ENCODE measurements around the gene TBC1D14. TPM values are rescaled to one million over a fixed set of nuclear protein-coding genes. Genes with fewer than 3 reads are reported as not detected.
"Not testable (repeated sequence)": the region's sequence is repeated elsewhere in the genome, so short reads cannot be mapped to it uniquely, and the experiment has no call there.

Gene TBC1D14
- total RNA-seq, 2 experiments from 2014 or later: 38.4 to 39.3 TPM

- no peak for DNase-seq
These were observed 21.8 kb upstream of the TBC1D14 start for GRCh38 chr4:6887591-6888371.

GRCh38 chr4:6888506-6889071 is 21.0 kb upstream of the TBC1D14 start:
- Mint-ChIP-seq H3K4me3 (no peak overlapping the region), H3K27me3 (no peaks in the 10 kb centered on the region), H3K9me3 (peaks cover 10% of the 10 kb centered on the region), H3K36me3 (peaks cover 4% of the 10 kb centered on the region), H3K4me1 (peaks cover 15% of the 10 kb centered on the region), H3K27ac (no peak overlapping the region)
- DNase-seq: no peak

More at GRCh38 chr4:6887591-6888371, 21.8 kb upstream of the TBC1D14 start:
- Mint-ChIP-seq H3K27me3 (no peaks in the 10 kb centered on the region), H3K36me3 (peaks cover 4% of the 10 kb centered on the region), H3K27ac (no peak overlapping the region), H3K4me1 (peaks cover 13% of the 10 kb centered on the region), H3K9me3 (peaks cover 10% of the 10 kb centered on the region), H3K4me3 (no peak overlapping the region)

- DNase-seq: no peak
- Mint-ChIP-seq H3K4me3 (no peak overlapping the region), H3K27ac (no peak overlapping the region), H3K4me1 (peaks cover 15% of the 10 kb centered on the region), H3K9me3 (peaks cover 10% of the 10 kb centered on the region), H3K36me3 (peaks cover 4% of the 10 kb centered on the region), H3K27me3 (no peaks in the 10 kb centered on the region)
These were observed 20.4 kb upstream of the TBC1D14 start for GRCh38 chr4:6889101-6889735.

GRCh38 chr4:6889736-6890324 is 19.8 kb upstream of the TBC1D14 start:
- Mint-ChIP-seq H3K4me1 (peaks cover 16% of the 10 kb centered on the region), H3K36me3 (peaks cover 4% of the 10 kb centered on the region), H3K4me3 (no peak overlapping the region), H3K27me3 (no peaks in the 10 kb centered on the region), H3K27ac (no peak overlapping the region), H3K9me3 (peaks cover 10% of the 10 kb centered on the region)
- DNase-seq: no peak

GRCh38 chr4:6890358-6890757 is 19.3 kb upstream of the TBC1D14 start:
- Mint-ChIP-seq H3K36me3 (peaks cover 4% of the 10 kb centered on the region), H3K4me3 (no peak overlapping the region), H3K27me3 (no peaks in the 10 kb centered on the region), H3K4me1 (peaks cover 21% of the 10 kb centered on the region), H3K27ac (no peak overlapping the region), H3K9me3 (peaks cover 10% of the 10 kb centered on the region)
- no peak for DNase-seq

- not testable (repeated sequence) for H3K9me3 Mint-ChIP-seq, H3K27me3 Mint-ChIP-seq, H3K36me3 Mint-ChIP-seq, H3K4me3 Mint-ChIP-seq, DNase-seq, H3K27ac Mint-ChIP-seq
- peaks cover 21% of the 10 kb centered on the region for H3K4me1 Mint-ChIP-seq
These were observed 18.7 kb upstream of the TBC1D14 start for GRCh38 chr4:6890971-6891370.

- Mint-ChIP-seq H3K36me3 (peaks cover 4% of the 10 kb centered on the region), H3K4me3 (no peak overlapping the region), H3K9me3 (peaks cover 10% of the 10 kb centered on the region), H3K27me3 (no peaks in the 10 kb centered on the region), H3K27ac (peak overlapping the region; percentile 23), H3K4me1 (peaks cover 21% of the 10 kb centered on the region)
- no peak for DNase-seq
These were observed 18.0 kb upstream of the TBC1D14 start for GRCh38 chr4:6891436-6892170.

GRCh38 chr4:6892190-6892908 is 17.3 kb upstream of the TBC1D14 start:
- Mint-ChIP-seq H3K27ac (peak overlapping the region; percentile 23), H3K4me1 (peaks cover 21% of the 10 kb centered on the region), H3K27me3 (no peaks in the 10 kb centered on the region), H3K9me3 (peaks cover 10% of the 10 kb centered on the region), H3K36me3 (peaks cover 4% of the 10 kb centered on the region), H3K4me3 (no peak overlapping the region)
- peak; percentile 44 for DNase-seq

- peaks cover 10% of the 10 kb centered on the region for H3K9me3 Mint-ChIP-seq
- peaks cover 4% of the 10 kb centered on the region for H3K36me3 Mint-ChIP-seq
- no peak overlapping the region for H3K4me3 Mint-ChIP-seq
- no peak for DNase-seq
- no peak overlapping the region for H3K27ac Mint-ChIP-seq
- H3K4me1 Mint-ChIP-seq: peaks cover 21% of the 10 kb centered on the region
- H3K27me3 Mint-ChIP-seq: no peaks in the 10 kb centered on the region
These were observed 16.8 kb upstream of the TBC1D14 start for GRCh38 chr4:6892909-6893202.

GRCh38 chr4:6893449-6894085 is 16.1 kb upstream of the TBC1D14 start:
- no peak overlapping the region for H3K27ac Mint-ChIP-seq
- peaks cover 21% of the 10 kb centered on the region for H3K4me1 Mint-ChIP-seq
- no peak for DNase-seq
- no peaks in the 10 kb centered on the region for H3K27me3 Mint-ChIP-seq
- peaks cover 10% of the 10 kb centered on the region for H3K9me3 Mint-ChIP-seq
- no peak overlapping the region for H3K4me3 Mint-ChIP-seq
- peaks cover 4% of the 10 kb centered on the region for H3K36me3 Mint-ChIP-seq

- H3K36me3 Mint-ChIP-seq: peaks cover 4% of the 10 kb centered on the region
- H3K4me3 Mint-ChIP-seq: no peak overlapping the region
- H3K9me3 Mint-ChIP-seq: peaks cover 10% of the 10 kb centered on the region
- no peak overlapping the region for H3K27ac Mint-ChIP-seq
- H3K4me1 Mint-ChIP-seq: peaks cover 25% of the 10 kb centered on the region
- DNase-seq: no peak
- H3K27me3 Mint-ChIP-seq: no peaks in the 10 kb centered on the region
These were observed 15.5 kb upstream of the TBC1D14 start for GRCh38 chr4:6894086-6894478.

- no peak for DNase-seq
- Mint-ChIP-seq H3K27me3 (no peaks in the 10 kb centered on the region), H3K4me3 (no peak overlapping the region), H3K9me3 (peaks cover 10% of the 10 kb centered on the region), H3K36me3 (peaks cover 4% of the 10 kb centered on the region), H3K27ac (no peak overlapping the region), H3K4me1 (peaks cover 32% of the 10 kb centered on the region)
These were observed 14.8 kb upstream of the TBC1D14 start for GRCh38 chr4:6894528-6895498.

GRCh38 chr4:6896035-6896434 is 13.6 kb upstream of the TBC1D14 start:
- no peak for DNase-seq
- H3K9me3 Mint-ChIP-seq: no peaks in the 10 kb centered on the region
- H3K36me3 Mint-ChIP-seq: no peaks in the 10 kb centered on the region
- no peak overlapping the region for H3K4me3 Mint-ChIP-seq
- H3K27ac Mint-ChIP-seq: no peak overlapping the region
- no peaks in the 10 kb centered on the region for H3K27me3 Mint-ChIP-seq
- peaks cover 39% of the 10 kb centered on the region for H3K4me1 Mint-ChIP-seq
